ENCODE results near the gene HERPUD2.

Gene HERPUD2

GRCh38 chr7:35694784-35695472 lies at the start of gene HERPUD2:
Gene HERPUD2 (minus strand): TSS chr7:35695135. CDS start chr7:35694330, 805 bp downstream.
- H3K4me1 ChIP-seq (ENCODE audit: insufficient read depth, low read length): peaks cover 59% of the 10 kb centered on the region
- H2AFZ ChIP-seq (ENCODE audit: low read depth, low read length): peak within 1 kb of the TSS; percentile 91

GRCh38 chr7:35738889-35739288 lies 44.0 kb upstream of the HERPUD2 start:
- Histone ChIP-seq H3K4me2 (ENCODE audit: insufficient read depth, low read length) (no peak overlapping the region), H3K9me3 (ENCODE audit: insufficient read depth, low read length, severe bottlenecking) (no peaks in the 10 kb centered on the region), H3K27me3 (ENCODE audit: insufficient read depth, low read length, poor library complexity) (no peaks in the 10 kb centered on the region), H3K27ac (ENCODE audit: low read length) (no peak overlapping the region), H4K20me1 (ENCODE audit: insufficient read depth, low read length) (no peaks in the 10 kb centered on the region), H3K9ac (ENCODE audit: low read depth, low read length) (no peak overlapping the region), H3K36me3 (ENCODE audit: insufficient read depth, low read length) (no peaks in the 10 kb centered on the region), H2AFZ (ENCODE audit: low read depth, low read length) (no peak overlapping the region), H3K4me1 (ENCODE audit: insufficient read depth, low read length) (no peaks in the 10 kb centered on the region), H3K79me2 (ENCODE audit: insufficient read depth, low read length) (no peaks in the 10 kb centered on the region), H3K4me3 (ENCODE audit: low read depth in 1 of 2, low read length in 2 of 2) (no peak overlapping the region)
- no peak for ATAC-seq (ENCODE audit: insufficient read depth, low read depth)
- no peak for DNase-seq
- no peak for TF ChIP-seq CTCF (IDR thresholded peaks at IDR 0.05; ENCODE audit: borderline replicate concordance, extremely low read depth, low read length, poor library complexity, severe bottlenecking)
- no peak for TF ChIP-seq EZH2 (IDR thresholded peaks at IDR 0.05; ENCODE audit: borderline replicate concordance, low read depth, low read length, severe bottlenecking)

More at GRCh38 chr7:35694784-35695472, at the start of gene HERPUD2:
- DNase-seq (peak; percentile 89), ATAC-seq (ENCODE audit: insufficient read depth, low read depth) (peak; percentile 90)
- Histone ChIP-seq H4K20me1 (ENCODE audit: insufficient read depth, low read length) (peaks cover 10% of the 10 kb centered on the region; the same call in 1 of the 2 replicates), H3K79me2 (ENCODE audit: insufficient read depth, low read length) (peaks cover 58% of the 10 kb centered on the region), H3K4me2 (ENCODE audit: insufficient read depth, low read length) (peak within 1 kb of the TSS; percentile 79), H3K9ac (ENCODE audit: low read depth, low read length) (peak within 1 kb of the TSS; percentile 92), H3K27me3 (ENCODE audit: insufficient read depth, low read length, poor library complexity) (no peaks in the 10 kb centered on the region), H3K9me3 (ENCODE audit: insufficient read depth, low read length, severe bottlenecking) (no peaks in the 10 kb centered on the region), H3K36me3 (ENCODE audit: insufficient read depth, low read length) (no peaks in the 10 kb centered on the region; the same call in 1 of the 2 replicates), H3K4me3 (ENCODE audit: low read depth in 1 of 2, low read length in 2 of 2) (peak within 1 kb of the TSS; percentile 77 to 85), H3K27ac (ENCODE audit: low read length) (peak within 1 kb of the TSS; percentile 86)
- TF ChIP-seq CTCF (IDR thresholded peaks at IDR 0.05; ENCODE audit: borderline replicate concordance, extremely low read depth, low read length, poor library complexity, severe bottlenecking) (peak; percentile 23), EZH2 (IDR thresholded peaks at IDR 0.05; ENCODE audit: borderline replicate concordance, low read depth, low read length, severe bottlenecking) (no peak)

GRCh38 chr7:35736725-35737124 lies 41.8 kb upstream of the HERPUD2 start:
- no peak for DNase-seq
- no peak for TF ChIP-seq CTCF (IDR thresholded peaks at IDR 0.05; ENCODE audit: borderline replicate concordance, extremely low read depth, low read length, poor library complexity, severe bottlenecking)
- no peak for TF ChIP-seq EZH2 (IDR thresholded peaks at IDR 0.05; ENCODE audit: borderline replicate concordance, low read depth, low read length, severe bottlenecking)
- Histone ChIP-seq H3K79me2 (ENCODE audit: insufficient read depth, low read length) (no peaks in the 10 kb centered on the region), H3K27ac (ENCODE audit: low read length) (no peak overlapping the region), H3K4me3 (ENCODE audit: low read depth in 1 of 2, low read length in 2 of 2) (no peak overlapping the region), H2AFZ (ENCODE audit: low read depth, low read length) (no peak overlapping the region), H3K4me1 (ENCODE audit: insufficient read depth, low read length) (no peaks in the 10 kb centered on the region), H3K9ac (ENCODE audit: low read depth, low read length) (no peak overlapping the region), H3K4me2 (ENCODE audit: insufficient read depth, low read length) (no peak overlapping the region), H4K20me1 (ENCODE audit: insufficient read depth, low read length) (no peaks in the 10 kb centered on the region), H3K36me3 (ENCODE audit: insufficient read depth, low read length) (no peaks in the 10 kb centered on the region), H3K9me3 (ENCODE audit: insufficient read depth, low read length, severe bottlenecking) (no peaks in the 10 kb centered on the region), H3K27me3 (ENCODE audit: insufficient read depth, low read length, poor library complexity) (no peaks in the 10 kb centered on the region)
- ATAC-seq (ENCODE audit: insufficient read depth, low read depth): no peak
